DMS53 treated with DMSO at 0.1 percent for 48 hours (cell line): ENCODE measurements around the gene GMDS.
A peak's percentile ranks its signal among the peaks of the same experiment; 100 is the strongest.

Experiments
- DNase-seq: peaks from one replicate; lab custom pipeline; 2025; ENCODE audit not compliant: unreplicated experiment; lab: John Stamatoyannopoulos, UW

GMDS gene

DNA sequence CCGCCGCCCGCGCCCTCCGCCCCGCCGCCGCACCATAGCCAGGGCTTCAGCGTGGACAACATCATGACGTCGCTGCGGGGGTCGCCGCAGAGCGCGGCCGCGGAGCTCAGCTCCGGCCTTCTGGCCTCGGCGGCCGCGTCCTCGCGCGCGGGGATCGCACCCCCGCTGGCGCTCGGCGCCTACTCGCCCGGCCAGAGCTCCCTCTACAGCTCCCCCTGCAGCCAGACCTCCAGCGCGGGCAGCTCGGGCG lies 634.2 kb downstream of the GMDS start:
- no peak for DNase-seq

DNA sequence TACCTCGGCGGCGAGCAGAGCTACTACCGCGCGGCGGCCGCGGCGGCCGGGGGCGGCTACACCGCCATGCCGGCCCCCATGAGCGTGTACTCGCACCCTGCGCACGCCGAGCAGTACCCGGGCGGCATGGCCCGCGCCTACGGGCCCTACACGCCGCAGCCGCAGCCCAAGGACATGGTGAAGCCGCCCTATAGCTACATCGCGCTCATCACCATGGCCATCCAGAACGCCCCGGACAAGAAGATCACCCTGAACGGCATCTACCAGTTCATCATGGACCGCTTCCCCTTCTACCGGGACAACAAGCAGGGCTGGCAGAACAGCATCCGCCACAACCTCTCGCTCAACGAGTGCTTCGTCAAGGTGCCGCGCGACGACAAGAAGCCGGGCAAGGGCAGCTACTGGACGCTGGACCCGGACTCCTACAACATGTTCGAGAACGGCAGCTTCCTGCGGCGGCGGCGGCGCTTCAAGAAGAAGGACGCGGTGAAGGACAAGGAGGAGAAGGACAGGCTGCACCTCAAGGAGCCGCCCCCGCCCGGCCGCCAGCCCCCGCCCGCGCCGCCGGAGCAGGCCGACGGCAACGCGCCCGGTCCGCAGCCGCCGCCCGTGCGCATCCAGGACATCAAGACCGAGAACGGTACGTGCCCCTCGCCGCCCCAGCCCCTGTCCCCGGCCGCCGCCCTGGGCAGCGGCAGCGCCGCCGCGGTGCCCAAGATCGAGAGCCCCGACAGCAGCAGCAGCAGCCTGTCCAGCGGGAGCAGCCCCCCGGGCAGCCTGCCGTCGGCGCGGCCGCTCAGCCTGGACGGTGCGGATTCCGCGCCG lies 634.7 kb downstream of the GMDS start:
- DNase-seq, result no peak

DNA sequence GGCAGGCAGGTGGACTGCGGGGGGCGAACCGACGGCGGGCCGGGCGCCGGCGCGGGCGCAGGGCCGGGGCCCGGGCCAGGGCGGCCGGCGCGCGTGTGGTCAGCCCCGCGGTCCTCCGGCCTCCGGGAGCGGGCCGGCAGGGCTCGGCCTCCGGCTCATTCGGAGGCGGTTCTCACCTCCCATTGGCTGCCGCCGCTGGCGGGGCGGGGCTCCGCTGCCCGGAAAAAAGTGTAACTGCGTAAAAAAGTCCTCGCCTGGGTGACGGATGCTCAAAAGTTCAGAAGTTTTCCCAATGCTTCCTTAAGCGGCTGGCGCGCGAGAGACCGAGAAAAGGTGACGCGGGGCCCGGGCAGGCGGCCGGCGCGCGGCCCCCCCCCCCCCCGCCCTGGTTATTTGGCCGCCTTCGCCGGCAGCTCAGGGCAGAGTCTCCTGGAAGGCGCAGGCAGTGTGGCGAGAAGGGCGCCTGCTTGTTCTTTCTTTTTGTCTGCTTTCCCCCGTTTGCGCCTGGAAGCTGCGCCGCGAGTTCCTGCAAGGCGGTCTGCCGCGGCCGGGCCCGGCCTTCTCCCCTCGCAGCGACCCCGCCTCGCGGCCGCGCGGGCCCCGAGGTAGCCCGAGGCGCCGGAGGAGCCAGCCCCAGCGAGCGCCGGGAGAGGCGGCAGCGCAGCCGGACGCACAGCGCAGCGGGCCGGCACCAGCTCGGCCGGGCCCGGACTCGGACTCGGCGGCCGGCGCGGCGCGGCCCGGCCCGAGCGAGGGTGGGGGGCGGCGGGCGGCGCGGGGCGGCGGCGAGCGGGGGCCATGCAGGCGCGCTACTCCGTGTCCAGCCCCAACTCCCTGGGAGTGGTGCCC lies 635.5 kb downstream of the GMDS start, which contains the start of gene FOXC1:
Gene FOXC1, plus strand, starts transcription at position 268 of the 849 bp plus-strand sequence. Its CDS starts 531 bp downstream, at position 799.
- peak; percentile 57 for DNase-seq

DNA sequence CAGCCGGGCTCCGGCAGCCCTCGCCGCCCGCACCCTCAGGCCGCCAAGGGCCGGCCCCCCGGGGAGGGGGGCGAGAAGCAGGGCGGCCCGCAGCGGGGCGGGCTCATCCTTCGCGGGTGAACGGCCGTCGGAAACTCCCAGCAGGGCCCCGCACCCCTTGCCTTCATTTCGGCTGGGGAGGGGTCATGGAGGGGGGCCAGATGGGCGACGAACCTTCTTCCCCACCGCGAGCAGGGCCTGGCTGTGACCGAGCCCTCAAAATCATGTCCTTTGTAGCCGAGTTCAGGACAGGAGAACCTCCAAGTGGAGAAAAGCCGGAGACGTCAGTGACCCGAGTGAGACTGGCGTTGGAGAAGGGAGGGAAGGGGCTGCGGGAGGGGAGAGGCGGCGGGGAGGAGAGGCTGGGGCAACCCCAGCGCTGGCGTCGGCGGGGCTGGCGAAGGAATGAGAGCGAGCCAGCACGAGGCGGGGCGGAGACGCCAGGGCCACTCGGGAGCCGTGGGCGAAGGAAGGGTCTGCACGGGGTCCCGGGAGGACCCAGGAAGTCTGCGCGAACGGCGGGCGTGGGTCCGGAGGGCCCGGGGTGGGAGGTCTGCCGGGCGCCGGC lies 636.3 kb downstream of the GMDS start:
- DNase-seq, result no peak

DNA sequence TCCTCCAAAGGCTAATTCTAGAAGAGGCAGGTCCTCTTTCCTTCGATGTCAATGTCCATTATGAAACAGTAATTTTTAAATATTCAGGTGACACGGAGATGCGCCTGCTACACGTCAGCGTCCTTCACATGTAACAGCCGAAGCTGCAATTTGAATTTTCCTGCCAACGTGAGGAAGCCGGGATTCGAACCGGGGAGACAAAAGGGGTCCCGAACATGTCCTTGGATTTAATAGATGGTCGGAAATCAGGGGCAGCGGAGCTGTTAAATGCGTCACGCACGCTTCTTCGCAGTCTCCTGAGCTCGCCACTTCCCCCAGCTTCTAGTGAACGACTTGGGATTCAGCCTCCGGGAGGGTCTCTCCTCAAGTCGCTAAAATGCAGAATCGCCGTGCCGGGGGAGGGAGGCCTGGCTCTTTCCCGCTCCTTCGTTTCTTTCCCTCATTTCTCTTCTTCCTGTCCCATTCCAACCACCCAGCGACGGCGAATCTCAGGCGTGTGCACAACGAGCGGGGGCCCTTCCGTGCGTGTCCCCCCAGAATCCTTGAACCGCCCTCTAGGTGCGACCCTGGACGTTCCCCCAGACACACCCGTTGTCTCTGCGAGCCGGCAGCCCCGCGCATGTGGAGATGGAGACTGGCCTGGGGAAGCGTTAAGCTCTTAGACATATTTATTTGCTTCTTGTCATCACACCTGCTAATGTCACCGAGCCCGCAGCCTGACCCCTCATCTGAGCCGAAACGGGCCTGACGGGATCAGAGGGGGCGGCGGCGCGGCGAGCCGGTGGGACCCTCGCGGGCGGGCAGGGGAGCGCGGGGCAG lies 637.0 kb downstream of the GMDS start:
- DNase-seq, result no peak

DNA sequence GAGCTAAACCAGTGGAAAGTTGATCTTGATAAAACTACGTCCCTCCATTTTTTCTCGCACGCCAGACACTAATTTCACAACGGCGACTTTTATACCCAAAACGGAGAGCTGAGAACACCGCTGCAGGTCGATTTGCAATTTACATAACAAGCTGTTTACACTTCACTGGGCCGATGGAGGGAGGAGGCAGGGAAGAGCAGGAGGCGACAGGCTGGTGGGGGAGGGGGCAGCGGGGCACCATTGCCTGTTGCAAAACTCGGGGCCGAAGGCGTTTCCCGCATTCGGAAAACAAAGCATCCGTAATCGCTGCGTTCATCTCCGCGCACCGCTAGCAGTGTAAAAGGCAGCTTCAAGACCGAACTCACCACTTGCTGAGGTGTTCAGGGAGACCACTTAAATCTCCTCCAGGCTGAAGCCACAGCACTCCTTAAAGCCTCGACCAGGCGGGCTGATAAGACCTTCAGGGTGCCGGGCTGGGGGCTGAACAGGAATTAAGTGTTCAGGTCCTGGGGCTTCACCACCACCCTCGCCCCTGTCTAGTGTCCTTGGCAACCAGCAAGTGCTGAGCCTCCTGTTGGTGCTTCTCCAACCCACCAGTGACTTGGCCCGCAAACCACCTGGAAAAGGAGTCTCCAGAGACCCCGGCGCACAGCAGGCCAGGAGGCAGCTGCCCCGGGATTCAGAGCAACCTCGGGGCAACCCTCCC lies 637.7 kb downstream of the GMDS start:
- no peak for DNase-seq

DNA sequence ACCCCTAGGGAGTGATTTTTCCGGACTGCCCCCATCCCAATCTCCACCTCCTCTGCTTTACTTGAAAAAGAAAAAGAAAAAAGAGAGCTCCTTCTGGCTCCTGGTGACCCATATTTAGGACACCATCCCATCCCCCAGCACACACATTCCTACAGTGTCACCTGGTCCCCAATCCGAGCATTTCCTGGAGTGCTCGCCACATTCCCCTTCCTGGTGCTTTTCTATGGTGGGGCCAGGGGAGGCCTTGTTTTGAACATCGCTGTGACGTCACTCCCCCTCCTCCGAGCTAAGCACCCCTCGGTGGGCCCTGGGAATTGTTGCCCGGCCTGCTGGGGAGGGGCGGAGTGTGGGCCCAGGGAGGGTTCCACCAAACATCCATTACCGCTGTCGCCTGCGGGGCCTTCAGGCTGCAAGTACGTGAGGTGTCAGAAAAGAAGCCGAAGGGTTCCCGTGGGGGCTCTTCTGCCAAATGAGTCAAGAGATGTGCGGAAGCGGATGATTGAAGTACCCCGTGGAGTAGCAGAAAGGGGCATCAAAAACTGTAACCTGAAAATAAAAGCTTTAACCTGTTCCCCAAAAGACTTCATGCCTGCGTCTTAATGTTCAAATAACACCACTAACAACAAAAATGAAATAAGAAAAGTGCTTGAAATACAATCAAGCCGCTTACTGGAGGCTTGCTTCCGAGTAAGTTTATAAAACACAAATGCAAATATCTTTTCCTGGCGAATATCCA lies 638.5 kb downstream of the GMDS start:
- DNase-seq, result no peak

DNA sequence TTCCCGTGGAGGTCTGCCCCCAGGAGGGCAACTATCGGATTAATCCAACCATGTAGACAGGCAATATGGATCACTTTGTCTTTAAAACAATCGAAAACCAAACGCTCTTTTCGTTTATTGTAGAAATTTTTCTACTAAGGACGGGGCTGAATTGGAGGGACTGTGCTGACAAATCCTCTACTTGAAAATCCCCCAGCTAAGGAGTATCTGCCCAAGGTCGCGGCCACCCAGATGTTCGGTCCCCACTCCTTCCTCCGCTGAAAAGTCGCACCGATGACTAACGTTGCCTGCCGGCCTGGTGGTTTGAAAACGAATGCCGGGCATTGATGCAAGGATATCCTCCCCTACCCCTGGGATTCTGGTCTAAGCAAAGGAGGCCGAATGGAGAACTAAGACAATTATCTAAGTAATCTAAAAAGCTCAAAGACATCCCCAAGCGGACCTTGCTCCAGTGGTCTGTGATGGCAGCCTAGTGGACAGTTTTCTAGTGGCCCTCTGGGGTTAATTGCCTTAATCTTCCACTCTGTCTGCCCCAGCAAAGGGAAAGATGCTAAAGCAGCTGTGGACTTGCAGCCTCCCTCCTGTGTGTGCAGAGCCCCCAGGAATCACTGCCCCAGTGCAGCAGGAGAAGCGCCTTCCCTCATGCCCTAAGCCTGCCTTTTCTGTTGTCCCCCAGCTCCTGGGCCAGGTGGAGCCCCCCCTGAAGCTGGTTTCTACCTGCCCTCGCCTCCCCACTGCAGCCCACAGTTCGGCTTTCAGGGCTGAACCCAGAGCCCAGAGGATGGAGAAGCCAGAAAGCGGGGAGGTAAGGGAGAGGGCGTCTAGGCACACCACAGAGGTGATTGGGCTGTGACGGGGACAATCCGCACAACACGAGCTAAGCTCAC lies 639.3 kb downstream of the GMDS start:
- DNase-seq, result no peak

DNA sequence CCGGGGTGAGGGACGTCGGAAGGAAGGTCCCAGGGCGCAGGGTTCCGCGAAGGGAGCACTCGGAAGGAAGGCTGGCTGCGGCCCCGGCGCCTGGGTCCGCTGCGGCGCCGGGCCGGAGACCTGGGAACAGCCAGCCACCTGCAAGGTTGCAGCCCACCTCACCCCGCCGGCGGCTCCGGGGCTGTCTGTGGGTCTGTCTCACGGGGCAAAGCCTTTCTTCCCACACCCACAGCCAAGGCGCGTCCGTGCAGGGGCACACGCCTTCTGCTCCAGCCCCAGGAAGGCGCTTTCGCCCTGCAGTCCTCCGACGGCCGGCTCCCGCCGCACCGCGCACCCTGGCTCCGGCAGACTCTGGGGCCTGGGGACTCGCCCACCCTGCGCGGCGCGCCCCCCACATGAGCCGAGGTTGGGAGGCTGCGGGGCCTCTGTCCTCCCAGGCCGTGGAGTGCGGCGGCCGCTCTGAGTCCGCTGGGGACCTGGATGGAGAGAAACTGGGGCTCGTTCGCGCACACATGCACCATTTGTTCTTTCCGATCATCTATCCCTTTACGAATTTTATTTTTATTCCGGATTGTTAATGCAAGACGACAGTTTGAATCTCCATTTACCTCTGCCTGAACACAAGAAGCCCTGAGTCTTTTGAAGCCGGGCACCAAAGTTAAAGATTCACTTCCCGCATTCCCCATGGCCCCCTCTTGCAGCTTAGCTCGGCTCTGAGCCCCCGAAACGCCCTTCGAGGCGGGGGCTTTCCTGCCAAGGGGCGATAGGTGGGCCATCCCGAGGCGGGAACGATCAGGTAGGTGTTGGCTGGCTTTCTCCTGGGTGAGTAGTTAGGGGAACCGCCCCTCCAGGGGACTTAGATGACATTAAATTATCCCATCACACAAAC lies 640.2 kb downstream of the GMDS start:
- DNase-seq, result no peak

DNA sequence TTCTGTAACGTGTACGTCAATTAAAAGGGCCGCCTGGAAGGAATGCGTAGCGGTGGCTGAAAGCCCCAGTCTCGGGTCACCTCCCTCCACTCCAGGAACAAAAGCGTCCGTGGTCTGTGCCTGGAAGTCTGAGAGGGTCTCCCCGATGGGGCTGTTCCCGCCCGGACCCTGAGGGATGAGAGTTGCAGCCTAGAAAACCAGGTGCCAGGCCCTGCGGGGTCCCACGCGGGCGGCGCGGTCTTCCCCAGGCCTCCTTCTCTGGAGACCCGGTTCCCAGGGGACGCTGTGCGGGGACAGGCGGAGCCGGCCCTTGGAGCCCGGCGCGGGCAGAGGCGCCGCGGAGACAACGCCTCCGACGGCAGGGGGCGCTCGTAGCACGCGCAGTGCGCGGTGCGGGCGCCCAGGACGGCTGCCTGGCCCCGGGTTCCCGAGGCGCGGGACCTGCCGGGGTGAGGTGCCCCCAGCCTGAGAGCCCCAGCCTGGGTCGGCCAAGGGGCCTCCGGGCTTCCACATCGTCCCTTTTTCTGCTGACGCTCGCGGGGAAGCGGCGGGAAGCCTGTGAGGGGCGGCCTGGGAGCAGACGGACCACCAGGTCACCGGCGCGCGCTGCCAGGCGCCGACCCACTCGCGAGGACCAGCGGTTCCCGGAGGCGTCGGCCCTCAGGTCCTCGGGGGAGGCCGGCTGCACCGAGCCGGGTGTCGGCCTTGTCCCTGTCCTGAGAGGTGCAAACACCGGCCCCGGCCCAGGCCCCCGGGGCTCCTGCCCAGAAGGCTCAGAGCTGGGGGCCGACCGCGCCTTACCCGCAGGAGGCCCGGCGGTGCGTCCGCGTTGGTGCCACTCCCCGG lies 641.0 kb downstream of the GMDS start:
- DNase-seq, result peak; percentile 52

DNA sequence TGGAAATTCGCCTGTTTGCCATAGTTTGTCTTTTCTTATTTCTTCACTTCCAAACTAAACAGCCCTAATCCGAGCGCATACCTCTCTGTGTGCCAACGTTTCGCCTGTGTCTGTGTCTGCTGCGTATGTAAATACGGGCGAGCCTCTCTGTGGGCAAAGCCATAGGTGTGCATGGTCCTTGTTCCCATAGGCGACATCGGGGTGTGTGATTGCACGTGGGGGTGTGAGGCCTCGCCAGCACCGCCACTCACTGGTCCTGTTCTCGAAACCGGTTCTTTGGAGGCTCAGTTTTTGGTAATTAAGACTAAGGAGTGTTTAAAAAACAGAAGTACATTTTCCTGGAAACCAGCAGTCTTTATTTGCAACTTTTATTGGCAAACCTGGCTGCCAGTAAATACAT lies 641.7 kb downstream of the GMDS start:
- no peak for DNase-seq

DNA sequence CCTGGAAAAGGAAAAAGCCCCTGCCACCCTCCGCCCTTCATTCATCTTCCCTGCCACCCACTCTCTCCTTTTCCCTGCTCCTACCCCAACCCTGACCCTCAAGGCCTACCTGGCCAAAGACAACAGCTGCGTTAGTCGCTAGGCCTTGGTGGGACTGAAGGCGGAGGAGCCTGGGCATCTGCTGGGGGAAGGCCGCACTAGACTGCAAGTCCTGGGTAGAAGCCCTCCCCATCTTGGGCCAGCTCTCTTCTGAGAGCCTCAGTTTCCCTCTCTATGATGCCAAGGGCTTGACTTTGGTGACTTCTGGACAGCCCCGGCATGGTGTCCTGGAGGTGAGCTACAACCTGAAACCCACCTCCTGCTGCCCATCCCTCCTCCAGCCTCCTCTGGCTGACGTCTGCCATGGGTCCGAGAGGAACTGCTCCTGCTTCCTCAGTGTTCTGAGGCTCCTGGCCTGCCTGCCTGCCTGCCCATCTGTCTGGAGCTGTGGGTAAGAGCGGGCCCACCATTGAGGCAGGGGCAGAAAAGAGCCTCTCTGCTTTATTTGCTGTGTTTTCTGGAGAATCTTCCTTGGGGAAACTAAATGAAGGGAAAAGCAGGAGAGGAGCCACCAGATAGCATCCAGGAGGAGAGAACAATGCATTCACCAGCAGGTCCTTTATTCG lies 643.2 kb downstream of the GMDS start:
- DNase-seq, result no peak

DNA sequence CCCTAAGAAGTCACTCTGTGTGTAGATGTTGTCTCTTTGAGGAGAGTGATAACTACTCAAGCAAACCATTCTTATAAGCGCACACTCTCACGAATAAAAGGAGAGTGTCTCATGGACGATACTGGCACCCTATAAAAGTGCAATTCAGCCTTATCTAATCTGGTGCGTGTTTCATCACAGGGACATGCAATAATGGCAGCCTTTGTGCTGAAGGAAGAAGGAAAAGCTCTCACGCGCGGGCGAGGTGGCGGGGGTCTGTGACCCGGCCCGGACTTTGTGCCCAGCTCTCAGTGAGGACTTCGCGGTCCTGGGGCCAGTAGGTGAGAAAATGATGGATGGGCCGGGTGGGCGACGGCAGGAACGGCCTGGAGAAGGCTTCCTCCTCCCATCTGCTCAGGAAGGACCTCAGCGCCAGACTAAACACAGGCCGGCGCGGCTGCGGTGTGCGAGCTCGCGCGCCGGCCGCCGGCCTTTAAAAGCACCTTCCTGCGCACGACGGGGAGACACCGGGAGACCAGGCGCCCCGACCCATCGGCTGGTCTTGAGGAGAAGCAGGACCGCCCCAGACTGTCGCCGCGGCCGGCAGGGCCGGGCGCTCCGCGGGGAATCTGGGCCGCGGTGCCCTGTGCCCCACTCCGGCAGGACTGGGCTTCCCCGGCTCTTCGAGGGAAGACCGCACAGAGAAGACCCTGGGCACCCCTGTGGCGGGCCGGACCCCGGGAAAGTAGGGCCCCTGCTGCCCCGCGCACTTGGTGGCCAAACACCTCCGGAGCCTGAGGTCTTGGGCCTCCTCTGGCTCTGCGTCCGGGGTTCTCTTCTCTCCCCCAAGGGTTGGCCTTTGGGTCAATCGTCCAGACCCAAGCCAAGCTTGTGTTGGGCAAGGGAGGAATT lies 644.0 kb downstream of the GMDS start:
- no peak for DNase-seq

DNA sequence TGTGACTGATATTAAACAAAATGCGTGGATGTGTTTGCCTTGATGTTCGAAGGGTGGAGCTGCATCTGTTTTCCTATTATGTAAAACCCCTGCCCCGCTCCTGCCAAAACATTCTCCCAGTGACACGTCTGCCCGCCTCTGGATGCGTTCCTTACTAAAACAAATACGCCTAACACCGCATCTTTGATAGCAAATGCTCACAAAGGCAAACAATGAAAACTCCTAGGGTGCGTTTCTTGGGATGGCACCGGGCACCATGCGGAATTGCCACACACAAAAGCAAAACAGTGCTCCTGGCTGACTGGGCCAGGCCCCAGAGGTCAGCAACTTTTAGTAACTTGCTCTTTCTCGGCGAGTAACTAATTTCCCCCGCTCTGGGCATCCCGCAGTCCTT lies 644.6 kb downstream of the GMDS start:
- no peak for DNase-seq

DNA sequence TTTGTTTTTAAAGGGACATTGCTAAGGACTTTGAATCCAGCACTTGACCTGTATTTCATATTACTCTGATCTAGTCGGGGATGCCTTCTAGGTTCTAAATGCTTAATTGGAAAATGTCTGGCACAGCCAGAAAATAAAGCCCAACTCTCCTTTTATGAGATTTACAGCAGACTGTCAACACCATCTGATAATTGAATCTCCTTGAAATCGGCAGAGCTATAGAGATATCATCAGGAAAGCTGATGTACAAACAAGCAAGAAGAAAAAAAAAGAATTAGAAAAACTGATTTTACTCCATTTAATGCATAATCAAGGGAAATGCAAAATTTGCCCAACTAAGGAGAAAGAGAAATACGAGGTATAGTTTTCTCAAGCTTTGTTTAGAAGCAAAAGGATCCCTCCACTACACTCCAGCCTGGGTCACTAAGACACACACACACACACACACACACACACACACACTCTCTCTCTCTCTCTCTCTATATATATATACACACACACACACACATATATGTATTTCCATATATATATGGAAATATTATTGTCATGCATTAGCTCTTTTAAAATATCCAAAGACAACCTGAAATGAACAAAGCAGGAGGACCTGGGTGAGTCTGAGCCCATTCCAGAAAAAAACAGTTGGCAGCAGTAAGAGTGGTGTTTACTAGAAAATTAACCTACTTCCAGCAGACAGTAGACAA lies 645.2 kb downstream of the GMDS start:
- no peak for DNase-seq
